HG03521 (cell line): ENCODE results near the gene SLIRP.
A peak's percentile ranks its signal among the peaks of the same experiment; 100 is the strongest.
"Not testable (repeated sequence)": the region's sequence is repeated elsewhere in the genome, so short reads cannot be mapped to it uniquely, and the experiment has no call there.

Source experiments
- ATAC-seq: cut with Tn5 transposase; IDR thresholded peaks from one replicate; pipeline ENCODE4 v1.9.1; 2021; ENCODE audit warnings: mild to moderate bottlenecking, moderate library complexity; ENCODE audit not compliant: unreplicated experiment

Gene SLIRP

GRCh38 chr14:77741438-77741837, 33.5 kb downstream of the SLIRP start:
- ATAC-seq, result no peak

- no peak for ATAC-seq
Measured at GRCh38 chr14:77746064-77746702, 38.3 kb downstream of the SLIRP start.

GRCh38 chr14:77747425-77747824, 39.5 kb downstream of the SLIRP start:
- ATAC-seq, result not testable (repeated sequence)

DNA sequence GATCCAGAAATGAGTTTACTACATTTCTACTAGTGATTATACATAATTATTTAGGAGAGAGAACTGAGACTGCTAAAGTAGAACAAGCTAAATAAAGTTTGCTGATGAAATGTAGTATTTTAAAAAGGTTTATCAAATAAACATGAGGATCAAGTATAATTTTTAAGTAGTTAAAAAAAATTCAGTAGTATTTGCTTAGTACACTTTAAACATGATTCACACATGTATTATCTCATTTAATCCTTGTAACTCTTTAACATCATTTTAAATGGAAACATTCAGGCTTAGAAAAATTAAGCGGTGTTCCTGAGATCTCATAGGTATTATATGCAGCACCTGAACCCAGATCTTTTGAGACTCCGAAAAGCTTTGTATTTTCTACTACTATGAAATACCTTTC, 44.4 kb downstream of the SLIRP start:
- no peak for ATAC-seq

DNA sequence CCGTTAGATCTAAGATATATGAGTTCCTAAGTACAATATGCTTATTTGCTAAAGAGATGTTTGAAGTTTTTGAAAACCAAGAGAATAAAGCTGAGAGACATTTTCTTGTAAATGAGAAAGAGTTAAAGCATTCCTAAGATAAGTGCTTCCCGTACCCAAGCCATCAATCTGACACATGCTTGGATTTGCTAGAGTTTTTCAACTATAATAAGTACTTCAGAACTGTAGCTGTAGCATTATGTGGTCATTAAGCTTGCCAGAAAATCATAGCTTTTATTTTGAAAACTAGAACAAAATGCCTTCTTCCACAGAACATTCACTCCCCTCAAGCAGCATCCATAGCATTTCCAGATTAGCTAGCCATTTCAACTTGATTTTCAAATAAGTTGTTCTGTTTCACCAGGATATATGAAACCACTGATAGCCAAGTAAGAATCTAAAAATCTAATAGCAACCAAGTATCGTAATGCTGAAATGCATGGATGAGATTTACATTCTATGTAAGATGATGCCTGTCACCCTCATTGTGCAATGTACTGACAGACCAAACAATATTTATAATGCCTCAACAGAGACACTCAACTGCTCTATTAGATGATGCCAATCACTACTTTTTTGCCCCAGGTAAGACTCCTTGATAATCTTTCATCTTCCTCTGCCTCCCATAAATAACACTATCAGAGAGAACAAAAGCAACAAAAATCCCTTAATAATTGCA, 45.1 kb downstream of the SLIRP start:
- no peak for ATAC-seq

DNA sequence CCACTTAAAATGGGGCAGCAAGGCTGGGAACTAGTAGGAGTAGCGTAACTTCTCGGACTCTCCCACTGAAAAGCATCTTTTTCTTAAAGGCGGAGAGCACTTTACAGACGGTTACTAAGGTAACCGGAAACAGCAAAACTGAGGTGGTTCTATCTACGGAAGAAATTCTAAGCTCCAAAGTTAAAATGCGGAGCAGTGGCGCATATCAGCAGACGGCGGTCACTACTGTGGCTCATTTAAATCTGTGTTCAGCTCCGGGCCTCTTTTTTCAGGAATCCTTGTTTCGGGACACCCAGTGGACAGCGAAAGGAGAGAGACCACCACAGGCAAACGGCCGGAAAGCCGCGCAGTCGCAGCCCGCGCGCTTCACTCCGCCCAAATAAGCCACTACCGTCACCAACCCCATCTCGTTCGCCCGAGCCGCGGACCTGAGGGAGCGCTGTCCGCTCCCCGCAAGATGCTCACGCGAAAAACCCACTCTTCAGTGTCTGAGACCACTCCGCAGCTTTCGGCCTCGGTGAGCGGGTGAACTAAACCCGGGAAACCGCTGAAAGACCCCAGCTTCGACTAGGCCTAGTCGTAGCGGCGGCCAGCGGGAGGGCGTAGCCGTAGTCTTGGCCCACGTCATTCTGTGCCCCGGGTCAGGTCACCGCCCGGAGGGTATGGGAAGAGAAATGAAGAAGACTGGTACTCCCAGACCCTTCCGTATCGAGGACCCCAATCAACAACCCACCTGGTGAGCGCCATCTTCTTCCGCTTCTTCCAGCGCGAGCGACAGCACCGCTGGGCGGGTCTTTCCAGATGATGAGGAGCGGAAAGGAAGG, 52.7 kb downstream of the SLIRP start, which contains the start of gene SNW1:
TSS of gene SNW1 (minus strand) at position 776 of the 824 bp plus-strand sequence. CDS start at position 747, 29 bp downstream.
- peak; percentile 88 for ATAC-seq

DNA sequence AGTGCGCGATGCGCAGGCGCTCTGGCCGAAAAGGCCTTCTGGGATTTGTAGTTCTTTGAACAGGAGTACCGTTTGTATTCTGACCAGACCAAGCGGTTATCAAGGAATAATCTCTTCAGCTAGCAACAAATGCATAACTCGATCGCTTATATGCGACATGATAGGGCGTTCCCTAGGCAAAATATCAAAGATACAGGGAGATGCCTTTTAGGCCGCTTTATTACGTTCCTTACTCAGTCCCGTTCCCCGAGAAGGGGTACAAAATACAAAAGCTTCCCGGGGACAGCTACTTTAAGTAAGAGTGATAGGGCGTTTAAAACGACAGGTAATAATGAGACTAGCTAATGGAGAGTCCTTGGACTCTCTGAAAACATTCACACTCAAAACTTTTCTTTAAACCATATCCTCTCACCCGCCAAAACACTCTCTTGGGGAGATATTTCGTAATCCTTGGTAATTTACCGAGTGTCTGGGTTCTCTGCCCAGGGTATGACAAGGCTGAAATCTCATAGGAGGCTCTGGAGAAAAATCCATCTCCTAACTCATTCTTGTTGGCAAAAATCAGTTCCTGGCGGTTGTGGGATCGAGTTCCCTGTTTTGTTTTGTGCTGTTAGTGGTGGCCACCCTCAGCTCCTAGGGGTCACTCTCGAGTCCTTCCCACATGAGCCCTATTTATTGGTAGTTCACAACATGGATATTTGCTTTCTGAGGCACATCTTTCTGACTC, 53.5 kb downstream of the SLIRP start:
- ATAC-seq, result peak; percentile 20

DNA sequence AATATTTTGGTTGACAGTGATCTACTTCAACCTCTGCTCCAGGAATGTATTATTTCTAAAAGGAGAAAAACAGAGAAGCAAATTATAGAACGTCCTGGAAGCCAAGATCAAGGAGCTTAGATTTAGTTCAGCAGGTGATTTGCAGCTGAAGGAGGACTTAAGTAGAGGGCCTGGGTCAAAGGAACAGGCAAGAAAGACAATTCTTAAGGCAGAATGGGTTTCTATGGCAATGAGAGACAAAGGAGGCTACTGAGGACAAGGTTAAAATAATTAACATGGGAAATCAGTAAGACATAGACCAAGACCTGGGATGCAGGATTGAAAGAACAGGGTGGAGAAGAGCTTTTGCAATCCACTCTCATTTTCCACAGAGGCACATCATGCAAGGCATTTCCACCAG, 55.4 kb downstream of the SLIRP start:
- ATAC-seq, result no peak

DNA sequence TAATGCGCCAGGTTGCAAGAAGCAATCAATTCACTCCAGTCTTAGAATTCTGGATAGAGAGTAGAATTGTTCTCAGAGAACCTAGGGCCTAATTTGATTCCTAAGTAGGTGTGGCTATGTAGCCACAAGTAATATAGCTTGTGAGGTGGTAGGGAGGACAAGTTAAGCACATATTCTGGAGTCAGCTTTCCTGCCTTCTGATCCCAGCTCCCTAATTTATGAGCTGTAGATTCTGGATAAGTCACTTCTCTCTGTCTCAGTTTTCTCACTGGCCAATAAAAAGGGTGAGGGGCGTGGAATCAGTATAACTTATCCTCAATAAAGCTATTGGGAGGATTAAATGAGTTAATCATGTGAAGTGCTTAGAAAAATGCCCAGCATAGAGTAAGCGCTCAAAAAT, 56.1 kb downstream of the SLIRP start:
- no peak for ATAC-seq
